WTC11 (cell line): ENCODE results near the gene ABHD12B.

Experiments
- CBFB ChIP-seq: sonication (generic); formaldehyde crosslinking; IDR thresholded peaks from 2 replicates; pipeline ENCODE4 v1.8.1; 2022; ENCODE audit warnings: mild to moderate bottlenecking, low read depth, missing genetic modification reagents
- CREB1 ChIP-seq: sonication (generic); formaldehyde crosslinking; IDR thresholded peaks from 2 replicates; pipeline ENCODE4 v1.8.0; 2023; ENCODE audit warnings: mild to moderate bottlenecking, missing genetic modification reagents
- GABPB1 ChIP-seq: sonication (generic); formaldehyde crosslinking; IDR thresholded peaks from 2 replicates; pipeline ENCODE4 v1.8.1; 2023; ENCODE audit warnings: mild to moderate bottlenecking, missing genetic modification reagents
- JUN ChIP-seq: sonication (generic); formaldehyde crosslinking; IDR thresholded peaks from 2 replicates; pipeline ENCODE4 v1.8.0; 2023; ENCODE audit warnings: mild to moderate bottlenecking, missing genetic modification reagents
- MYBL2 ChIP-seq: sonication (generic); formaldehyde crosslinking; IDR thresholded peaks from 2 replicates; pipeline ENCODE4 v1.8.1; 2023; ENCODE audit warnings: mild to moderate bottlenecking, moderate library complexity, missing genetic modification reagents
- SP1 ChIP-seq: sonication (generic); formaldehyde crosslinking; conservative IDR thresholded peaks from 2 replicates; pipeline ENCODE4 v1.8.1; 2022; ENCODE audit warnings: missing genetic modification reagents
- ZNF416 ChIP-seq: fragments of 250-450 bp; sonication (Bioruptor Pico); IDR thresholded peaks from 2 replicates; pipeline ENCODE4 v1.9.0; 2021; ENCODE audit warnings: mild to moderate bottlenecking, inconsistent platforms
- TF ChIP-seq, protein P1 (sequence below): fragments of 200-600 bp; IDR thresholded peaks from 2 replicates; pipeline ENCODE4 v1.8.0; 2022; ENCODE audit warnings: antibody characterized with exemption
- TF ChIP-seq, protein P2 (sequence below): sonication (generic); formaldehyde crosslinking; IDR thresholded peaks from 2 replicates; pipeline ENCODE4 v1.8.0; 2022; ENCODE audit warnings: mild to moderate bottlenecking, missing genetic modification reagents
- TF ChIP-seq, protein P3 (sequence below): sonication (generic); formaldehyde crosslinking; IDR thresholded peaks from 2 replicates; pipeline ENCODE4 v1.8.1; 2022; ENCODE audit warnings: low read depth, missing genetic modification reagents, borderline replicate concordance

DNA sequence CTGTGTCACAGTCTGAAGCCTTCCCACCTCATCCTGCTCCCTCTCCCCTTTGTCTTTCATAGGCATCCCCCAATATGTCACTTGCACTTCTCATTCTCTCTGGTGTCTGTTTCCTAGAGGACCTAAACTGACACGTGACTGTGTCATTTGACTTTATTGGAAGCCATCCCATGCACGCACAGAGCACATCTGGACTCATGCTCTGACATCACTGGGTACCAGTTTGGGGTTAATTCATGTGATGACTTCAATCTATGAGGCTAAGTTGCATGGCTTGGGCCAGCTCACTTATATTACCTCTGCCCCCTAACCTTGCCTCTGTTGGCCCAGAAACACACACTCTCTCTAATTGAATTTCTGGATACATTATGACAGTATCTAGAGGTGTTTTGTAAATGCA lies 51.0 kb downstream of the ABHD12B start:
- TF ChIP-seq, protein P1, sequence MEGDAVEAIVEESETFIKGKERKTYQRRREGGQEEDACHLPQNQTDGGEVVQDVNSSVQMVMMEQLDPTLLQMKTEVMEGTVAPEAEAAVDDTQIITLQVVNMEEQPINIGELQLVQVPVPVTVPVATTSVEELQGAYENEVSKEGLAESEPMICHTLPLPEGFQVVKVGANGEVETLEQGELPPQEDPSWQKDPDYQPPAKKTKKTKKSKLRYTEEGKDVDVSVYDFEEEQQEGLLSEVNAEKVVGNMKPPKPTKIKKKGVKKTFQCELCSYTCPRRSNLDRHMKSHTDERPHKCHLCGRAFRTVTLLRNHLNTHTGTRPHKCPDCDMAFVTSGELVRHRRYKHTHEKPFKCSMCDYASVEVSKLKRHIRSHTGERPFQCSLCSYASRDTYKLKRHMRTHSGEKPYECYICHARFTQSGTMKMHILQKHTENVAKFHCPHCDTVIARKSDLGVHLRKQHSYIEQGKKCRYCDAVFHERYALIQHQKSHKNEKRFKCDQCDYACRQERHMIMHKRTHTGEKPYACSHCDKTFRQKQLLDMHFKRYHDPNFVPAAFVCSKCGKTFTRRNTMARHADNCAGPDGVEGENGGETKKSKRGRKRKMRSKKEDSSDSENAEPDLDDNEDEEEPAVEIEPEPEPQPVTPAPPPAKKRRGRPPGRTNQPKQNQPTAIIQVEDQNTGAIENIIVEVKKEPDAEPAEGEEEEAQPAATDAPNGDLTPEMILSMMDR = no peak
- TF ChIP-seq ZNF416 (CRISPR knock-in tag) (no peak), MYBL2 (CRISPR knock-in tag) (no peak), SP1 (no peak), JUN (no peak), CREB1 (no peak), GABPB1 (CRISPR knock-in tag) (no peak), CBFB (CRISPR knock-in tag) (no peak)
- TF ChIP-seq, protein P2, sequence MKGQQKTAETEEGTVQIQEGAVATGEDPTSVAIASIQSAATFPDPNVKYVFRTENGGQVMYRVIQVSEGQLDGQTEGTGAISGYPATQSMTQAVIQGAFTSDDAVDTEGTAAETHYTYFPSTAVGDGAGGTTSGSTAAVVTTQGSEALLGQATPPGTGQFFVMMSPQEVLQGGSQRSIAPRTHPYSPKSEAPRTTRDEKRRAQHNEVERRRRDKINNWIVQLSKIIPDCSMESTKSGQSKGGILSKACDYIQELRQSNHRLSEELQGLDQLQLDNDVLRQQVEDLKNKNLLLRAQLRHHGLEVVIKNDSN = no peak
- TF ChIP-seq, protein P3, sequence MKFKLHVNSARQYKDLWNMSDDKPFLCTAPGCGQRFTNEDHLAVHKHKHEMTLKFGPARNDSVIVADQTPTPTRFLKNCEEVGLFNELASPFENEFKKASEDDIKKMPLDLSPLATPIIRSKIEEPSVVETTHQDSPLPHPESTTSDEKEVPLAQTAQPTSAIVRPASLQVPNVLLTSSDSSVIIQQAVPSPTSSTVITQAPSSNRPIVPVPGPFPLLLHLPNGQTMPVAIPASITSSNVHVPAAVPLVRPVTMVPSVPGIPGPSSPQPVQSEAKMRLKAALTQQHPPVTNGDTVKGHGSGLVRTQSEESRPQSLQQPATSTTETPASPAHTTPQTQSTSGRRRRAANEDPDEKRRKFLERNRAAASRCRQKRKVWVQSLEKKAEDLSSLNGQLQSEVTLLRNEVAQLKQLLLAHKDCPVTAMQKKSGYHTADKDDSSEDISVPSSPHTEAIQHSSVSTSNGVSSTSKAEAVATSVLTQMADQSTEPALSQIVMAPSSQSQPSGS (CRISPR knock-in tag) = no peak
